Upper lobe of left lung (tissue), 4 donors: ENCODE data around the gene PLA2G2C.

Experiments used
- CTCF ChIP-seq, 6 experiments: fragments of 450-650 bp in 4 of 6; fragments of 200-600 bp in 2 of 6; sonication (generic) in 2 of 6; IDR thresholded peaks; one replicate each; pipeline ENCODE4 v1.5.1; 2016 to 2019; ENCODE audit warnings: antibody characterized with exemption in 6 of 6
- EP300 ChIP-seq, 4 donors: sonication (generic); formaldehyde crosslinking; IDR thresholded peaks; one replicate each; pipeline ENCODE4 v1.5.1; 2017; ENCODE audit warnings: antibody characterized with exemption in 4 of 4, control low read depth in 2 of 4
- POLR2A ChIP-seq, 4 donors: fragments of 450-650 bp; IDR thresholded peaks; one replicate each; pipeline ENCODE4 v1.5.1; 2016 to 2017; ENCODE audit warnings: antibody characterized with exemption in 4 of 4, mild to moderate bottlenecking in 2 of 4
- POLR2AphosphoS5 ChIP-seq, 2 donors: sonication (generic); formaldehyde crosslinking; IDR thresholded peaks; one replicate each; pipeline ENCODE4 v1.5.1; 2017; ENCODE audit warnings: antibody characterized with exemption in 2 of 2

GRCh38 chr1:20215716-20216115 lies 29.4 kb upstream of the PLA2G2C start:
- TF ChIP-seq CTCF (IDR thresholded peaks at IDR 0.05), result no peak
- TF ChIP-seq POLR2A (IDR thresholded peaks at IDR 0.05), result no peak
- no peak for TF ChIP-seq EP300 (IDR thresholded peaks at IDR 0.05)
- TF ChIP-seq POLR2AphosphoS5 (IDR thresholded peaks at IDR 0.05), result no peak
